Loucy (cell line): Measurements from ENCODE around the gene CLCN2.

Source experiments
- H2AFZ ChIP-seq: fragments of 200-600 bp; sonication (generic); 2 replicates; pipeline ENCODE4 v1.6.0; 2016; ENCODE audit warnings: antibody characterized with exemption, mild to moderate bottlenecking, low read length, moderate library complexity
- H3F3A ChIP-seq: fragments of 200-600 bp; 2 replicates; pipeline ENCODE4 v1.6.0; 2016; ENCODE audit warnings: antibody characterized with exemption, low read depth, mild to moderate bottlenecking
- H3K27me3 ChIP-seq: fragments of 200-600 bp; sonication (generic); 2 replicates; pipeline ENCODE4 v1.6.1; 2014; ENCODE audit warnings: low read length, mild to moderate bottlenecking; ENCODE audit not compliant: insufficient read depth, poor library complexity, severe bottlenecking
- H3K36me3 ChIP-seq: fragments of 200-600 bp; sonication (generic); 2 replicates; pipeline ENCODE4 v1.6.1; 2016; ENCODE audit warnings: low read length; ENCODE audit not compliant: insufficient read depth
- H3K4me1 ChIP-seq: fragments of 200-600 bp; sonication (generic); 2 replicates; pipeline ENCODE4 v1.5.1; 2014; ENCODE audit warnings: low read length, mild to moderate bottlenecking; ENCODE audit not compliant: insufficient read depth, poor library complexity, severe bottlenecking
- H3K4me2 ChIP-seq: fragments of 200-600 bp; sonication (generic); 2 replicates; pipeline ENCODE4 v1.6.0; 2014; ENCODE audit warnings: antibody characterized with exemption, low read length, low read depth, mild to moderate bottlenecking; ENCODE audit not compliant: poor library complexity, severe bottlenecking
- H3K4me3 ChIP-seq: fragments of 200-600 bp; sonication (generic); 2 replicates; pipeline ENCODE4 v1.5.1; 2014; ENCODE audit warnings: low read length, mild to moderate bottlenecking, mixed read lengths; ENCODE audit not compliant: poor library complexity, severe bottlenecking
- H3K79me2 ChIP-seq: fragments of 200-600 bp; sonication (generic); 2 replicates; pipeline ENCODE4 v1.6.1; 2014; ENCODE audit warnings: low read length; ENCODE audit not compliant: insufficient read depth
- H3K9ac ChIP-seq: fragments of 200-600 bp; sonication (generic); 2 replicates; pipeline ENCODE4 v1.6.0; 2014; ENCODE audit warnings: mild to moderate bottlenecking, low read depth, low read length, moderate library complexity; ENCODE audit not compliant: poor library complexity, severe bottlenecking
- H3K9me2 ChIP-seq: fragments of 200-600 bp; sonication (generic); replicated peaks from 2 replicates; pipeline ENCODE4 v1.6.1; 2016; ENCODE audit warnings: low read depth, low read length, mixed read lengths
- H3K9me3 ChIP-seq: fragments of 200-600 bp; sonication (generic); 2 replicates; pipeline ENCODE4 v1.6.1; 2014; ENCODE audit warnings: mild to moderate bottlenecking, antibody characterized with exemption, low read length, low read depth; ENCODE audit not compliant: insufficient read depth
- H4K20me1 ChIP-seq: fragments of 200-600 bp; sonication (generic); 2 replicates; pipeline ENCODE4 v1.6.0; 2014; ENCODE audit warnings: antibody characterized with exemption, low read length, mild to moderate bottlenecking; ENCODE audit not compliant: insufficient read depth, poor library complexity, severe bottlenecking
- EZH2phosphoT487 ChIP-seq: fragments of 200-600 bp; IDR thresholded peaks from 2 replicates; pipeline ENCODE4 v1.6.1; 2018; ENCODE audit warnings: antibody characterized with exemption, mild to moderate bottlenecking, moderate library complexity, borderline replicate concordance
- TF ChIP-seq, protein P1 (sequence below): fragments of 200-600 bp; sonication (generic); conservative IDR thresholded peaks from 2 replicates; pipeline ENCODE4 v1.5.1; 2014; ENCODE audit warnings: mild to moderate bottlenecking, antibody characterized with exemption, low read length

CLCN2 gene

DNA sequence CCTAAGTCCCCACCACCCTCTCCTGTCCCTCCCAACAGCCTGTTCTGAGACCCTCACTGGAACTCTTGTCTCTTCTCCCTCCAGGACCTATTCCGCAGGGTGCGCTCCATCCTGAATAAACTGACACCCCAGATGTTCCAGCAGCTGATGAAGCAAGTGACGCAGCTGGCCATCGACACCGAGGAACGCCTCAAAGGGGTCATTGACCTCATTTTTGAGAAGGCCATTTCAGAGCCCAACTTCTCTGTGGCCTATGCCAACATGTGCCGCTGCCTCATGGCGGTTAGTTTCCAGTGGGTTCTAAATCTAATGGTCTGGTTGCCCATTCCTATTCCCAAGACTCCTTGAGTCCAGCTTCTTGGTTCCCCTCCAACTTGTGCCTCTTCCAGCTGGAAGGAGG is 37.7 kb downstream of the CLCN2 start:
- Histone ChIP-seq H3K9me3 (no peaks in the 10 kb centered on the region), H3K4me3 (no peak overlapping the region), H3K4me1 (peaks cover 9% of the 10 kb centered on the region), H4K20me1 (peaks cover 59% of the 10 kb centered on the region), H3K27me3 (no peaks in the 10 kb centered on the region), H3K9me2 (no peaks in the 10 kb centered on the region), H3K36me3 (peaks cover 96% of the 10 kb centered on the region), H3F3A (no peaks in the 10 kb centered on the region), H3K79me2 (peaks cover 42% of the 10 kb centered on the region), H2AFZ (no peak overlapping the region), H3K9ac (no peak overlapping the region), H3K4me2 (no peak overlapping the region)
- TF ChIP-seq EZH2phosphoT487 = no peak
- TF ChIP-seq, protein P1, sequence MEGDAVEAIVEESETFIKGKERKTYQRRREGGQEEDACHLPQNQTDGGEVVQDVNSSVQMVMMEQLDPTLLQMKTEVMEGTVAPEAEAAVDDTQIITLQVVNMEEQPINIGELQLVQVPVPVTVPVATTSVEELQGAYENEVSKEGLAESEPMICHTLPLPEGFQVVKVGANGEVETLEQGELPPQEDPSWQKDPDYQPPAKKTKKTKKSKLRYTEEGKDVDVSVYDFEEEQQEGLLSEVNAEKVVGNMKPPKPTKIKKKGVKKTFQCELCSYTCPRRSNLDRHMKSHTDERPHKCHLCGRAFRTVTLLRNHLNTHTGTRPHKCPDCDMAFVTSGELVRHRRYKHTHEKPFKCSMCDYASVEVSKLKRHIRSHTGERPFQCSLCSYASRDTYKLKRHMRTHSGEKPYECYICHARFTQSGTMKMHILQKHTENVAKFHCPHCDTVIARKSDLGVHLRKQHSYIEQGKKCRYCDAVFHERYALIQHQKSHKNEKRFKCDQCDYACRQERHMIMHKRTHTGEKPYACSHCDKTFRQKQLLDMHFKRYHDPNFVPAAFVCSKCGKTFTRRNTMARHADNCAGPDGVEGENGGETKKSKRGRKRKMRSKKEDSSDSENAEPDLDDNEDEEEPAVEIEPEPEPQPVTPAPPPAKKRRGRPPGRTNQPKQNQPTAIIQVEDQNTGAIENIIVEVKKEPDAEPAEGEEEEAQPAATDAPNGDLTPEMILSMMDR = no peak

DNA sequence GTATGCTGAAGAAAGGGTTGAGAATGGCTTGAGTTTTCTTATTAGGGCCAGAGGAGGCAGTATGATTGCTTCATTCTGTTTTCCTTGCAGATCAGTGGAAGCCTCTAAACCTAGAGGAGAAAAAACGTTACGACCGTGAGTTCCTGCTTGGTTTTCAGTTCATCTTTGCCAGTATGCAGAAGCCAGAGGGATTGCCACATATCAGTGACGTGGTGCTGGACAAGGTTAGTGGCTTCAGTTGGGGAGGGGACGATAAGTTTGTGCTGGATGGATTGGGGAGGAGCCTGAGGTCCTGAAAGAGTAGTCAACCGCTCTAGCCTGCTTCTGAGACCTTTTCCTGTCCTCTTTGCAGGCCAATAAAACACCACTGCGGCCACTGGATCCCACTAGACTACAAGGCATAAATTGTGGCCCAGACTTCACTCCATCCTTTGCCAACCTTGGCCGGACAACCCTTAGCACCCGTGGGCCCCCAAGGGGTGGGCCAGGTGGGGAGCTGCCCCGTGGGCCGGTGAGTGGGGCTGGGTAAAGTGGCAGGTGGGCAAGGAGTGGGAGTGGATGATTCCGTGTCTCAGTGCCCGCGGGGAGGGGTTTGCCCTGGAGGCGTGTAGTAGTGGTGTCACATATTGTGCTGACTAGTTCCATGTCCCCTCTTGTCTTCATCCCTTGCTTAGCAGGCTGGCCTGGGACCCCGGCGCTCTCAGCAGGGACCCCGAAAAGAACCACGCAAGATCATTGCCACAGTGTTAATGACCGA is 38.5 kb downstream of the CLCN2 start:
- Histone ChIP-seq H3K36me3 (peaks cover 92% of the 10 kb centered on the region), H3K9ac (no peak overlapping the region), H3K9me3 (no peaks in the 10 kb centered on the region), H2AFZ (no peak overlapping the region), H3K27me3 (no peaks in the 10 kb centered on the region), H3K79me2 (peaks cover 50% of the 10 kb centered on the region), H3K4me2 (no peak overlapping the region), H3K4me1 (peaks cover 11% of the 10 kb centered on the region), H3K4me3 (no peak overlapping the region), H3F3A (no peaks in the 10 kb centered on the region), H4K20me1 (peaks cover 66% of the 10 kb centered on the region), H3K9me2 (no peaks in the 10 kb centered on the region)
- no peak for TF ChIP-seq EZH2phosphoT487
- TF ChIP-seq, protein P1 = no peak

DNA sequence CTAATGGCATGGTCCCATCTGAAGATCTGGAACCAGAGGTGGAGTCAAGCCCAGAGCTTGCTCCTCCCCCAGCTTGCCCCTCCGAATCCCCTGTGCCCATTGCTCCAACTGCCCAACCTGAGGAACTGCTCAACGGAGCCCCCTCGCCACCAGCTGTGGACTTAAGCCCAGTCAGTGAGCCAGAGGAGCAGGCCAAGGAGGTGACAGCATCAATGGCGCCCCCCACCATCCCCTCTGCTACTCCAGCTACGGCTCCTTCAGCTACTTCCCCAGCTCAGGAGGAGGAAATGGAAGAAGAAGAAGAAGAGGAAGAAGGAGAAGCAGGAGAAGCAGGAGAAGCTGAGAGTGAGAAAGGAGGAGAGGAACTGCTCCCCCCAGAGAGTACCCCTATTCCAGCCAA is 39.7 kb downstream of the CLCN2 start:
- Histone ChIP-seq H4K20me1 (peaks cover 79% of the 10 kb centered on the region), H3K79me2 (peaks cover 62% of the 10 kb centered on the region), H3K9me3 (no peaks in the 10 kb centered on the region), H2AFZ (no peak overlapping the region), H3K4me2 (no peak overlapping the region), H3K9me2 (no peaks in the 10 kb centered on the region), H3F3A (no peaks in the 10 kb centered on the region), H3K4me3 (no peak overlapping the region), H3K36me3 (peaks cover 89% of the 10 kb centered on the region), H3K9ac (no peak overlapping the region), H3K4me1 (peaks cover 23% of the 10 kb centered on the region), H3K27me3 (no peaks in the 10 kb centered on the region)
- no peak for TF ChIP-seq EZH2phosphoT487
- TF ChIP-seq, protein P1 = no peak
